ENCODE measurements around the gene TANC1. TPM values are rescaled to one million over a fixed set of nuclear protein-coding genes. Genes with fewer than 3 reads are reported as not detected.

TANC1 gene
- polyA plus RNA-seq, 1 donor: 22.2 TPM

GRCh38 chr2:158994920-158995676 is 26.7 kb downstream of the TANC1 start:
- DNase-seq (ENCODE audit: low read depth): no peak

GRCh38 chr2:158995677-158996049 is 27.2 kb downstream of the TANC1 start:
- no peak for DNase-seq (ENCODE audit: low read depth)

- DNase-seq (ENCODE audit: low read depth): no peak
These were observed 28.0 kb downstream of the TANC1 start for GRCh38 chr2:158996378-158996993.

GRCh38 chr2:158997037-158997790 is 28.8 kb downstream of the TANC1 start:
- DNase-seq (ENCODE audit: low read depth): no peak

GRCh38 chr2:158998551-158999248 is 30.3 kb downstream of the TANC1 start:
- DNase-seq (ENCODE audit: low read depth): no peak

GRCh38 chr2:158999458-158999857 is 31.0 kb downstream of the TANC1 start:
- DNase-seq (ENCODE audit: low read depth): no peak

- no peak for DNase-seq (ENCODE audit: low read depth)
These were observed 31.6 kb downstream of the TANC1 start for GRCh38 chr2:159000072-159000471.

GRCh38 chr2:159002462-159003111 is 34.1 kb downstream of the TANC1 start:
- no peak for DNase-seq (ENCODE audit: low read depth)

- no peak for DNase-seq (ENCODE audit: low read depth)
These were observed 35.1 kb downstream of the TANC1 start for GRCh38 chr2:159003555-159003954.

GRCh38 chr2:159004849-159005248 is 36.4 kb downstream of the TANC1 start:
- DNase-seq (ENCODE audit: low read depth): no peak

GRCh38 chr2:159009940-159010339 is 41.5 kb downstream of the TANC1 start:
- DNase-seq (ENCODE audit: low read depth): no peak

GRCh38 chr2:159010340-159010739 is 41.9 kb downstream of the TANC1 start:
- no peak for DNase-seq (ENCODE audit: low read depth)

- DNase-seq (ENCODE audit: low read depth): no peak
These were observed 42.5 kb downstream of the TANC1 start for GRCh38 chr2:159010963-159011362.

- no peak for DNase-seq (ENCODE audit: low read depth)
These were observed 43.7 kb downstream of the TANC1 start for GRCh38 chr2:159012142-159012541.

- no peak for DNase-seq (ENCODE audit: low read depth)
These were observed 44.7 kb downstream of the TANC1 start for GRCh38 chr2:159013103-159013502.

GRCh38 chr2:159015174-159015573 is 46.7 kb downstream of the TANC1 start:
- DNase-seq (ENCODE audit: low read depth): no peak

- DNase-seq (ENCODE audit: low read depth): no peak
These were observed 47.4 kb downstream of the TANC1 start for GRCh38 chr2:159015823-159016222.

- no peak for DNase-seq (ENCODE audit: low read depth)
These were observed 49.4 kb downstream of the TANC1 start for GRCh38 chr2:159017837-159018236.

GRCh38 chr2:159019021-159019420 is 50.6 kb downstream of the TANC1 start:
- DNase-seq (ENCODE audit: low read depth): no peak

- no peak for DNase-seq (ENCODE audit: low read depth)
These were observed 53.6 kb downstream of the TANC1 start for GRCh38 chr2:159022019-159022418.

- DNase-seq (ENCODE audit: low read depth): no peak
These were observed 57.7 kb downstream of the TANC1 start for GRCh38 chr2:159026170-159026569.

GRCh38 chr2:159028776-159029175 is 60.3 kb downstream of the TANC1 start:
- no peak for DNase-seq (ENCODE audit: low read depth)

All from forelimb muscle (tissue), 1 donor.